Activated B cell treated with CpG ODN at 0.5 μM for 24 hours (primary cell): ENCODE results near the gene PPM1F. TPM values are rescaled to one million over a fixed set of nuclear protein-coding genes. Genes with fewer than 3 reads are reported as not detected.
"Not testable (repeated sequence)": the region's sequence is repeated elsewhere in the genome, so short reads cannot be mapped to it uniquely, and the experiment has no call there.

Experiments
- ATAC-seq: fragments of 200-7000 bp; cut with Tn5 transposase; one replicate; pipeline ENCODE4 v1.10.0; 2021; ENCODE audit warnings: low read depth, mild to moderate bottlenecking, moderate library complexity
- CTCF ChIA-PET: fragments of 350-600 bp; sonication (Branson Sonifier 250); formaldehyde crosslinking; loops from one replicate; lab custom pipeline; 2021; ENCODE audit warnings: antibody characterized with exemption; lab: Charles Lee
- POLR2A ChIA-PET: fragments of 350-600 bp; sonication (Branson Sonifier 250); formaldehyde crosslinking; loops from one replicate; lab custom pipeline; 2021; ENCODE audit warnings: antibody characterized with exemption; lab: Charles Lee
- DNase-seq: peaks from one replicate; pipeline ENCODE4 v3.0.0; 2022
- H3K27ac Mint-ChIP-seq: one replicate; pipeline ENCODE4 v1.8.0; 2020; ENCODE audit warnings: mixed read lengths
- H3K27me3 Mint-ChIP-seq: one replicate; pipeline ENCODE4 v1.8.0; 2021; ENCODE audit warnings: mixed read lengths
- H3K36me3 Mint-ChIP-seq: one replicate; pipeline ENCODE4 v1.8.0; 2021; ENCODE audit warnings: low read depth, mixed read lengths
- H3K4me1 Mint-ChIP-seq: one replicate; pipeline ENCODE4 v1.8.0; 2021; ENCODE audit warnings: mixed read lengths
- H3K4me3 Mint-ChIP-seq: one replicate; pipeline ENCODE4 v1.8.0; 2020; ENCODE audit warnings: mild to moderate bottlenecking, mixed read lengths
- H3K9me3 Mint-ChIP-seq: one replicate; pipeline ENCODE4 v1.8.0; 2020; ENCODE audit warnings: mixed read lengths
- intact Hi-C: fragments of 100-400 bp; cut with micrococcal nuclease; formaldehyde crosslinking; loops from one replicate; pipeline ENCODE4 v1.15.1; 2024
- total RNA-seq: library from RNA; stranded (reverse); gene quantifications from 2 replicates; pipeline ENCODE4 v1.2.3, GENCODE V29; 2022
- TF ChIP-seq, protein P1 (sequence below): fragments of 200-600 bp; IDR thresholded peaks from one replicate; pipeline ENCODE4 v1.8.0; 2022; ENCODE audit warnings: antibody characterized with exemption, mild to moderate bottlenecking

PPM1F gene
- total RNA-seq, 1 donor from 2014 or later: 21.1 TPM

GRCh38 chr22:21889251-21889990 lies 63.2 kb downstream of the PPM1F start:
- TF ChIP-seq, protein P1, sequence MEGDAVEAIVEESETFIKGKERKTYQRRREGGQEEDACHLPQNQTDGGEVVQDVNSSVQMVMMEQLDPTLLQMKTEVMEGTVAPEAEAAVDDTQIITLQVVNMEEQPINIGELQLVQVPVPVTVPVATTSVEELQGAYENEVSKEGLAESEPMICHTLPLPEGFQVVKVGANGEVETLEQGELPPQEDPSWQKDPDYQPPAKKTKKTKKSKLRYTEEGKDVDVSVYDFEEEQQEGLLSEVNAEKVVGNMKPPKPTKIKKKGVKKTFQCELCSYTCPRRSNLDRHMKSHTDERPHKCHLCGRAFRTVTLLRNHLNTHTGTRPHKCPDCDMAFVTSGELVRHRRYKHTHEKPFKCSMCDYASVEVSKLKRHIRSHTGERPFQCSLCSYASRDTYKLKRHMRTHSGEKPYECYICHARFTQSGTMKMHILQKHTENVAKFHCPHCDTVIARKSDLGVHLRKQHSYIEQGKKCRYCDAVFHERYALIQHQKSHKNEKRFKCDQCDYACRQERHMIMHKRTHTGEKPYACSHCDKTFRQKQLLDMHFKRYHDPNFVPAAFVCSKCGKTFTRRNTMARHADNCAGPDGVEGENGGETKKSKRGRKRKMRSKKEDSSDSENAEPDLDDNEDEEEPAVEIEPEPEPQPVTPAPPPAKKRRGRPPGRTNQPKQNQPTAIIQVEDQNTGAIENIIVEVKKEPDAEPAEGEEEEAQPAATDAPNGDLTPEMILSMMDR: no peak
- intact Hi-C loops: no loop called here
- CTCF ChIA-PET: no interaction called here
- ATAC-seq: no peak
- Mint-ChIP-seq H3K9me3 (no peaks in the 10 kb centered on the region), H3K4me3 (no peak overlapping the region), H3K4me1 (no peaks in the 10 kb centered on the region), H3K36me3 (no peaks in the 10 kb centered on the region), H3K27me3 (no peaks in the 10 kb centered on the region), H3K27ac (no peak overlapping the region)
- DNase-seq: no peak
- POLR2A ChIA-PET: no interaction called here

DNA sequence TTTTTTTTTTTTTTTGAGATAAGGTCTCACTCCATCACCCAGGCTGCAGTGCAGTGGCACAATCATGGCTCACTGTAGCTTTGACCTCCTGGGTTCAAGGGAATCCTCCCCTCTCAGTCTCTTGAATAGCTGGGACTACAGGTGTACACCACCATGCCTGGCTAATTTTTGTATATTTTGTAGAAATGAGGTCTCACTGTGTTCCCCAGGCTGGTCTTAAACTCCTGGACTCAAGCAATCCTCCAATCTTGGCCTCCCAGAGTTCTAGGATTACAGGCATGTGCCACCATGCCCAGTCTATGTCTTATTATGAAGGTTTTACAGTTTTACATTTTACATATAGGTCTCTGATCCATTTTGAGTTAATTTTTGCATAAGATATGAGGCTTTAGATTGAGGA lies 64.8 kb downstream of the PPM1F start:
- Mint-ChIP-seq H3K4me1 (no peaks in the 10 kb centered on the region), H3K9me3 (no peaks in the 10 kb centered on the region), H3K4me3 (no peak overlapping the region), H3K27ac (no peak overlapping the region), H3K27me3 (no peaks in the 10 kb centered on the region), H3K36me3 (no peaks in the 10 kb centered on the region)
- DNase-seq (no peak), ATAC-seq (no peak)
- ChIA-PET CTCF (no interaction called here), POLR2A (interaction anchor here (0.8 kb wide), 1 partner anchor 1435 kb away, joined by 3 read pairs; no protein-coding TSS in a partner anchor)
- intact Hi-C loops: no loop called here
- TF ChIP-seq, protein P1: no peak

- ATAC-seq, H3K4me3 Mint-ChIP-seq, intact Hi-C loops, H3K27me3 Mint-ChIP-seq, POLR2A ChIA-PET, H3K9me3 Mint-ChIP-seq, H3K36me3 Mint-ChIP-seq, H3K27ac Mint-ChIP-seq, CTCF ChIA-PET, H3K4me1 Mint-ChIP-seq, DNase-seq: not testable (repeated sequence)
Observed at GRCh38 chr22:21883930-21884329, 68.7 kb downstream of the PPM1F start.

- H3K9me3 Mint-ChIP-seq, H3K4me3 Mint-ChIP-seq, H3K27ac Mint-ChIP-seq, CTCF ChIA-PET, DNase-seq, H3K27me3 Mint-ChIP-seq, H3K36me3 Mint-ChIP-seq, H3K4me1 Mint-ChIP-seq, POLR2A ChIA-PET, ATAC-seq, intact Hi-C loops: not testable (repeated sequence)
Observed at GRCh38 chr22:21882754-21883333, 69.8 kb downstream of the PPM1F start.

GRCh38 chr22:21881841-21882753 lies 70.6 kb downstream of the PPM1F start:
- Mint-ChIP-seq H3K27ac (no peak overlapping the region), H3K36me3 (no peaks in the 10 kb centered on the region), H3K9me3 (no peaks in the 10 kb centered on the region), H3K27me3 (no peaks in the 10 kb centered on the region), H3K4me3 (no peak overlapping the region), H3K4me1 (no peaks in the 10 kb centered on the region)
- POLR2A ChIA-PET: no interaction called here
- intact Hi-C loops: no loop called here
- TF ChIP-seq, protein P1: no peak
- no peak for DNase-seq
- no peak for ATAC-seq
- CTCF ChIA-PET: no interaction called here
